ENCODE measurements around the gene SLC12A9.

The SLC12A9 gene

DNA sequence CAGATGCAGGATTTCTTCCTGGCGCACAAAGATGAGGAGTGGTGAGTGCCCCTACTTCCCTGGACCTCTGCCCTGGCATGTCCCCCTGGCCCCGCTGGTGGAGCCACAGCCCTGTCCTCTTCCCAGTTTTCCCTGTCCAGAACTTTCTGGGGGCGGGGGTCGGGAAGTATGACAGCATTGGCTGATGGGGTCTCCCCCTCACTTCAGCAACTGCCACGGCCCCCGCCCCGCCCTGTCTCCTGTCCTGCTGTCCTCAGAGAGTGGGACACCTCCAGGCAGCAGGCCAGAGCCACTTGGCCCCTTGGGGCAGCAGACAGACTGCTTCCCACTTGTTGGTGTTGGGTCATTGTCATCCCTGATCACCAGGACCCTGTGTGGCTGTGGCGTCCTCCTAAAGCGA is 29.7 kb downstream of the SLC12A9 start:
- DNase-seq (ENCODE audit: low spot score), result no peak
- no peak for FAIRE-seq

DNA sequence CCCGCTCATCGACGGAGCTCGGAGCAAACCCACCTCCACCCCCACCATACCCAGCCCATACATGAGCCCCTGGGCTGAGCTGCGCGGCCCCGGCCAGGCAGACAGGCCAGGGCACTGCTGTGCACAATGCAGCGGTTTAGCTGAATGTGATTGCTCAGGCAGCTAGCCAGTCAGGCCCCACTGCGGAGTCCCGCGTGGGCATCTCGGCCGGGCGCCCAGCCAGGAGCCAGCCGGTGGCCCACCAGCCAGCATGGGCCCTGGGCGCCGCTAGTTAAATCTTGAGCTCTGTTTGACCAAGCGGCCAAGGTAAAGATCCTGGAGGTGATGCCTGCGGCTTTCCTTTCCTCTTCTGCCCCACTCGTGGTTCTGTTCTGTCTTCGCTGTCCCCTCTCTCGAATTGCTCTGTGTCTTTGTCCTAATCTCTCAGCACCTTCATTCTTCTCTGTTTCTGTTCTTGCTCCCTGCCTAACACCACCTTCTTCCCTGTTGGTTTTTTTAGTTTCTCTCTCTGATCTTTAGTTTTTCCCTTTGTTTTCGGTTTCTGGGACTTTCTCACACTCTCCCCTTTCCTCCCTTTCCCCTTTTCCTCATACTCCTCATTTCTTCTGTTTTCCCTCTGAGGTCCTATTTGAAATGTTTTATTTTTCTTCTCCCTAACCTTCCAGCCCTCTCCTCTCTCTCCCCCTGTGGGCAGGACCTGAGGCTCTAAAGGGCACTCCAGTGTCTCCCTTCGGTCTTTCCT is 30.4 kb downstream of the SLC12A9 start:
- no peak for FAIRE-seq

DNA sequence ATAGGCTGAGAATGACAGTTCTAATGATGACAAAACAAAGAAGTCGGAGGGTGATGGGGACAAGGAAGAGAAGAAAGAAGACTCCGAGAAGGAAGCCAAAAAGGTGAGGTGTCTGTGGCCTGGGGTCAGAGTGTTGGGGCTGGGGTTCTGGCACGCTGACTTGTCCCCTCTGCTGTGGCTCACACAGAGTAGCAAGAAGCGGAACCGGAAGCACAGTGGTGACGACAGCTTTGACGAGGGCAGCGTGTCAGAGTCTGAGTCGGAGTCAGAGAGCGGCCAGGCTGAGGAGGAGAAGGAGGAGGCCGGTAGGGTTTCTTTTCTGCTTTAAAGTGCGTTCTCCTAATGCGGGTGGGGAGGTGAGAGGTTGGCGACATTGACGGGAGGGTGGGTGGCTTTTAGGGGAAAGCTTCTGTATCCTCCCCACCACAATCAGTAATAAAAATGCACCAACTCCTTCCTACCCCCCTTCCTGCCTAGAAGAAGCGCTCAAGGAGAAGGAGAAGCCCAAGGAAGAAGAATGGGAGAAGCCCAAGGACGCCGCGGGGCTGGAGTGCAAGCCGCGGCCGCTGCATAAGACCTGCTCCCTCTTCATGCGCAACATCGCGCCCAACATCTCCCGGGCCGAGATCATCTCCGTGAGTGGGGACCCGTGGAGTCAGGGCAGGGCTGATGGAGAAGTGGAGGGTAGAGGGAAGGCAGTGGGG is 32.4 kb downstream of the SLC12A9 start:
- DNase-seq (ENCODE audit: low spot score), result no peak
- FAIRE-seq, result no peak

More for the DNA sequence above, 30.4 kb downstream of the SLC12A9 start:
- no peak for DNase-seq (ENCODE audit: low spot score)

DNA sequence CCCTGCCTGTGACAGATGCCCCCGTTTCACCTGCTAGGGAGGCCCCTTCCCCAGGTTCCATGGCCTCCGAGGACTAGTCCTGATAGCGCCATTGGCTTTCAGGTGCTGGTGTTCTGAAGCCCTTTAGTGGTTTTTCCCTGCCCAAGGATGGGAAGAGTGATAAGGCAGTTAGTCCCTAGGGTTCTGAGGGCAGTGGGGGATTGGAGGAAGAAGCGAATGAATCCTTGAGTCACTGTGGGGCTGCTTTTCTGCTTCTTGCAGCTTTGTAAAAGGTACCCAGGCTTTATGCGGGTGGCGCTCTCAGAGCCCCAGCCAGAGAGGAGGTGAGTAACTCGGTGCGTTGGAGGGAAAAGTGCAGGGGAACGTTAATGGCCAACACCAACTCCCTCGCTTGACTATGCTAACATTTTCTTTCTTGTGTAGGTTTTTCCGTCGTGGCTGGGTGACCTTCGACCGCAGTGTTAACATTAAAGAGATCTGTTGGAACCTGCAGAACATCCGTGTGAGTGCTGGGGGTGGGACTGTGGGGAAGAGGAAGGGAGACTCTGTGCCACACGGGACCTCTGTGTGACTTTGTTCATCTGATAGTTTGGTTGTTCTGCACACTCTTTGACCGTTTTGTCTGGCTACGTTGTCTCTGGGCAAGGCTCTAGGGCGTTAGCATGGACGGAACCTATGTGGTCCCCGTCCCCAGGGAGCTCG is 33.1 kb downstream of the SLC12A9 start:
- FAIRE-seq (no peak), DNase-seq (ENCODE audit: low spot score) (no peak)

DNA sequence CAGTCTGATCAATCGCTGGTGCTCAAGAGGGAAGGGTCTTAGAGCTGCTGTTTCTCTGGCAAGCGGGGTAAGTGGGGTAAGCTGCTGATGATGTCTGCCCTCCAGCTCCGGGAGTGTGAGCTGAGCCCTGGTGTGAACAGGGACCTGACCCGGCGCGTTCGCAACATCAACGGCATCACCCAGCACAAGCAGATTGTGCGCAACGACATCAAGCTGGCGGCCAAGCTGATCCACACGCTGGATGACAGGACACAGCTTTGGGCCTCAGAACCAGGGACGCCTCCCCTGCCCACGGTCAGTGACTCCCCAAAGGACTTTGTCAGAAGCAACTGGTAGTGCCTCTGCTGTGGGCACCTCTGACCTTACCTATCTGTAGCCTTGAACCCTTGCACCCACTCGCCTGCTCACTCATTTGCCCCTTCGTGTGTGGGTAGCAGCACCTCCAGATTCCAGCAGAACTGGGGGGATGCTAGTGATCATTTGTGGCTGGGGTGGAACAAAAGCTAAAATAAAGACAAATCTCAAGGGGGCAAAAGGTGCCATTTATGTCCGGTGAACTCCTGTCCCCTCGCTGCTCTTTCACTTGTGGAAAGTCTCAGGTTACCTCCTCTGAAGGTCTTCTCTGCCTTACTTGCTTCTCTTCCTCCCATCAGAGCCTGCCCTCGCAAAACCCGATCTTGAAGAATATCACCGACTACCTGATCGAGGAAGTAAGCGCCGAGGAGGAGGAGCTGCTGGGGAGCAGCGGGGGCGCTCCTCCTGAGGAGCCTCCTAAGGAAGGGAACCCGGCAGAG is 33.8 kb downstream of the SLC12A9 start:
- DNase-seq (ENCODE audit: low spot score), result no peak
- FAIRE-seq, result no peak

DNA sequence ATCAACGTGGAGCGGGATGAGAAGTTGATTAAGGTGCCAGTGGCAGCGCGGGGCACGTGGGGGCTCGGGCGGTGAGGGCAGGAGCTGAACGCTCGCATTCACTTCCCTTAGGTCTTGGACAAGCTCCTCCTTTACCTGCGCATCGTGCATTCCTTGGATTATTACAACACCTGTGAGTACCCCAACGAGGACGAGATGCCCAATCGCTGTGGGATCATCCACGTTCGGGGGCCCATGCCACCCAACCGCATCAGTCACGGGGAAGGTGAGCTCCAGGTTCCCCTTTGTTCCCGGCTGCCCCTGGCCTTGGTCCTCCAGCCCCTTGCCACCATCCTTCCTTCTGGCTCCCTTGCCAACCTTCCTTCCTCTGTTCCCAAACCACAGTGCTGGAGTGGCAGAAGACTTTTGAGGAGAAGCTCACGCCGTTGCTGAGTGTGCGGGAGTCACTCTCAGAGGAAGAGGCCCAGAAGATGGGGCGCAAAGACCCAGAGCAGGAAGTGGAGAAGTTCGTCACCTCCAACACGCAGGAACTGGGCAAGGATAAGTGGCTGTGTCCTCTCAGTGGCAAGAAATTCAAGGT is 34.5 kb downstream of the SLC12A9 start:
- FAIRE-seq, result no peak
- no peak for DNase-seq (ENCODE audit: low spot score)

DNA sequence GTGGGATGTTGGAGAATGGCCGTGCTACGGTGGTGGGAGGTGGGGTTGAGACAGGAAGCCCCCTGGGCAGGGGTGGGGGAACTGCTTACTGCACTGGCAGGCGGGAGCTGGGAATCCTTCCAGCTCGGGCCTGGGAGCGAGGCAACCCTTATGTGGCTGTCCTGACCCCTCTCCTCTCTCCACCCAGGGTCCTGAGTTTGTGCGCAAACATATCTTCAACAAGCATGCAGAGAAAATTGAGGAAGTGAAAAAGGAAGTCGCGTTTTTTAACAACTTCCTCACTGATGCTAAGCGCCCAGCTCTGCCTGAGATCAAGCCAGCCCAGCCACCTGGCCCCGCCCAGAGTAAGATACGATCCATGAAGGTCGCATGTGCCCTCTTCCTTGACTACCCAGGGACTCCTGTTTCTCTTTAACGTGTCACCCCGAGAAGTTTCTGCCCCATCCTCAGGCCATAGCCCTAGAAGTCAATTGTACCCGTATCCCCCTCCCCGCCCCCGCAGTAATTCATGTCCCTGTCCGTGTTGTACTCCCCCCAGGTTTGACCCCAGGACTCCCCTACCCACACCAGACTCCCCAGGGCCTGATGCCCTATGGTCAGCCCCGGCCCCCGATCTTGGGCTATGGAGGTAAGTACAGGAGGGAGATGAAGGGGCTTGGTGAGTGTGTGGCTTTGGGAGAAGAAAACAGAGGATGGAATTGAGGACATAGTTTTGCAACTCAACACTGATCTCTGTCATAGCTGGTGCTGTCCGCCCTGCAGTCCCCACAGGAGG is 35.2 kb downstream of the SLC12A9 start:
- DNase-seq (ENCODE audit: low spot score), result no peak
- FAIRE-seq, result no peak

DNA sequence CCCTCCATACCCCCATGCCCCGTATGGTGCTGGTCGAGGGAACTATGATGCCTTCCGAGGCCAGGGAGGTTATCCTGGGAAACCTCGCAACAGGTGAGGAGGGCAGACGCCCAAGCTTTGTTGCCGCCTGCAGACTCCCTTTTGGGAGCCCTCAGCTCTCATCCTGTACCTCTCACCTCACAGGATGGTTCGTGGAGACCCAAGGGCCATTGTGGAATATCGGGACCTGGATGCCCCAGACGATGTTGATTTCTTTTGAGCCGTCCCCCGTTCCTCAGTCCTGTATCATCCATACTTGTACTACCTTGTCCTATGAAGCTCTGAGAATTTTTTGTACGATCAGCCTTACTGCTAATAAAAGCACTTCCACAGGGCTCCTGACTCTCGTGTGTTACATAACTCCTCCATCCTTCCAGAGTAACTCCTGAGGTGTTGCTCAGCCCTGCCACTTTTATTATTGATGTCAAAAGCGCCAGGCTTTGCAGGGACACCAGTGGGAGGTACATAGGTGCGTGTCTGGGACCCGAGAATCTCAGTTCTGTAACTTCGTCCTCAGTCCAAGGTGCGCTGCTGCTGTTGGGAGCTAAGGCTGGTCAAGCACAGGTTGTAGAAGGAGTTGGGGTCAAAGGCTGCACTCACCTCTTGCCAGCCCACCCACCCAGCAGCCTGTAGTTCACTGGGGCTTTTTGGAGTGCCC is 35.9 kb downstream of the SLC12A9 start:
- FAIRE-seq (no peak), DNase-seq (ENCODE audit: low spot score) (no peak)

DNA sequence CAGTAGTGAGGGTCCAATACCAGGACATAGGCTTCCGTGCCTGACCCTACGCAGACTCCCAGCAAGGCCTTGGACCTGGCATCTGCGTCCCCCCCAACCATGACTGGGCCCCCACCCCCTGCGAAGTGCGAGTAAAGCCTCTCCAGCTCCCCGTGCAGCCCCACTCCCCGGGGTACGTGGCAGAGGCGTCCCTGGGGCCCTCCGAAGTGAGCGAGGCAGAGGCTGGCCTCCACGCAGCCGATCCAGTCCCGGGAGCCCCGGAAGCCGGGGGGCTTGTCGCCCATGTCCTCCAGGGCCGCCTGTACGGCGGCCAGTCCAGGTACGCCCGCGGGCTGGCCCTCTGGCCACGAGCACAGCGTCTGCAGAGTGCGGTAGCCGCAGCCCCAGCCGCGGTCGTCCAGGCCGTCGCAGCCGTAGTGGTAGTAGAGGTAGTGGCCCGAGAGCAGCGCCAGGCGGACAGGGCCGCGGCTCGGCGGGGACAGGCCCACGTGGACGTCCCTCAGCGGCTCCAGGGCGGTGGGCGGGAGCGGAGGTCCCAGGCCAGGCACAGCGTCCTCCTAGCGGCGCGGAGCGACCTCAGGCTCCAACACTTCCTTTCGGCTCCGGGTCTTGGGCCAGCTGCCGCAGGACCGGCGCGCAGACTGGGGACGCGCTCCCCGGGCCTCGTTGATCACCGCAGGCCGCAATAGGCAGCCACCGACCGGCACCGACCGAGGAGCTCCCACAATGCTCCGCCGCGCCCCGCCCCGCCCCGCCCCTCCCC is 36.7 kb downstream of the SLC12A9 start, which contains the start of gene UFSP1:
Gene UFSP1 (minus strand): TSS at position 728 of the 763 bp plus-strand sequence. CDS start 444 bp downstream, at position 284.
- DNase-seq (ENCODE audit: low spot score) (no peak), FAIRE-seq (no peak)

DNA sequence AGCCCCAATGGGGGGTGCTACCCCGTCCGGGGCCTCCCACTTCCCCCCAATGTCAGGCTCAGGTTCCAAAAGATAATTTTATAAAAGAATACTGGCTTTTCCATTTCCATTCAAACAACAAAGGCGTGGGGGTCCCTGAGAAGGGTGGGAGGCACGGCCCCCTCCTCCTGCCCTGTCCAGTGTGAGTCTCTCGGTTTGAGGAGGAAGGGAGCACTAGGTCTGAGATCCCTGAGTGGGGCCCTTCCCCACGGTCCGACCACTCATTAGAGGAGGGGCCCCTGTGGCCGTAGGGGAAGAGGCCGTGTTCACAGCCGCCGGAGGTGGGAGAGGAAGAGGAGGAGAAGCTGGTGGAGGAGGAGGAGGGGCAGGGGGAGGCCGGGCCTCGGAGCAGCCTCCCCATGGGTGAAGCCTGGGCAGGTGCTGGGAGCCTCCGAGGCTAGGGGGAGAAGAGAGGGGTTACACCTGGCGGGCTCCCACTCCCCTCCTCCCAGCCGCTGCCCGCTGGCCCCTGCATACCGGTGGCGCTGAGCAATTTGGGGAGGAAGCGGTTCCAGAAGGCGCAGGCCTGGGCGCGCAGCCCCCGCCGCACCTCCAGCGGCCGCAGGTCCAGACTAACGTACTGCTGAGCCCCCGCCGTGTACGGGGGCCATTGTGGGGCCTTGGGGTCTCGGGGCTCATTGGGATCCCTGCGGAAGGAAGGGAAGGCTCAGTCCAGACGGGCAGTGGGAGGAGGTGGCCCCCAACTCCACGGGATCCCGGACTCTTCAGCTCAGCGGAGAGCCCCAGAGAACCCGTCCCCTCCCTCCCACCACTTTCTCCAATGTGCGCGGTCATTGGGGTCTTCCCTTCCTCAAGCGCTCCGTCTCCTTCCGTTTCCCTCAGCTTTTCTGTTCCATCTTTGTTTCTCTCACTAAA is 38.4 kb downstream of the SLC12A9 start:
- DNase-seq (ENCODE audit: low spot score) (no peak), FAIRE-seq (no peak)

DNA sequence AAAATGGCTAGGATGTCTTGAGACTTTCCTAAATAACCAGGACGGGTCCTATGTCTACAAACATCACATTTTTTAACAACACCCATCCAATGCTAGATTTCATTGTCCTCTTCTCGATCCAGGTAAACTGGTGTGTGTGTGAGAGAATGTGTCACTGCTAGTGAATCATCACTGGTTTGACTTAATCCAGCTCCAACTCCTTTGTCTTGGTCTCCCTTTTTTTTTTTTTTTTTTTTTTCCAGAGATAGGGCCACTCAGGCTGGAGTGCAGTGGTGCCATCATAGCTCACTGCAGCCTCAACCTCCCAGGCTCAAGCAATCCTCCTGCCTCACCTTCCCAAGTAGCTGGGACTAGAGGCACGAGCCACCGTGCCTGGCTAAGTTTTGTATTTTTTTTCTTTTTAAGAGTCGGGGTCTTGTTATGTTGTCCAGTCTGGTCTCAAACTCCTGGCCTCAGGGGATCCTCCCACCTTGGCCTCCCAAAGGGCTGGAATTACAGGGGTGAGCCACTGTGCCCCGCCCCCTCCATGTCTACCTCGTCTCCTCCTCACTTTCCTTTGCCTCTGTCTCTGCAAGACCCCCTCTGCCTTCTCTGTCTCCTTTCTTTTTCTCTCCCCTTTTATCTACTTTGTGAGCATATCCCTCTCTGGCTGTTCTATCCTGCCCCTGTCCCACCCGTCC is 39.2 kb downstream of the SLC12A9 start:
- FAIRE-seq, result peak; percentile 83
- peak; percentile 72 for DNase-seq (ENCODE audit: low spot score)

DNA sequence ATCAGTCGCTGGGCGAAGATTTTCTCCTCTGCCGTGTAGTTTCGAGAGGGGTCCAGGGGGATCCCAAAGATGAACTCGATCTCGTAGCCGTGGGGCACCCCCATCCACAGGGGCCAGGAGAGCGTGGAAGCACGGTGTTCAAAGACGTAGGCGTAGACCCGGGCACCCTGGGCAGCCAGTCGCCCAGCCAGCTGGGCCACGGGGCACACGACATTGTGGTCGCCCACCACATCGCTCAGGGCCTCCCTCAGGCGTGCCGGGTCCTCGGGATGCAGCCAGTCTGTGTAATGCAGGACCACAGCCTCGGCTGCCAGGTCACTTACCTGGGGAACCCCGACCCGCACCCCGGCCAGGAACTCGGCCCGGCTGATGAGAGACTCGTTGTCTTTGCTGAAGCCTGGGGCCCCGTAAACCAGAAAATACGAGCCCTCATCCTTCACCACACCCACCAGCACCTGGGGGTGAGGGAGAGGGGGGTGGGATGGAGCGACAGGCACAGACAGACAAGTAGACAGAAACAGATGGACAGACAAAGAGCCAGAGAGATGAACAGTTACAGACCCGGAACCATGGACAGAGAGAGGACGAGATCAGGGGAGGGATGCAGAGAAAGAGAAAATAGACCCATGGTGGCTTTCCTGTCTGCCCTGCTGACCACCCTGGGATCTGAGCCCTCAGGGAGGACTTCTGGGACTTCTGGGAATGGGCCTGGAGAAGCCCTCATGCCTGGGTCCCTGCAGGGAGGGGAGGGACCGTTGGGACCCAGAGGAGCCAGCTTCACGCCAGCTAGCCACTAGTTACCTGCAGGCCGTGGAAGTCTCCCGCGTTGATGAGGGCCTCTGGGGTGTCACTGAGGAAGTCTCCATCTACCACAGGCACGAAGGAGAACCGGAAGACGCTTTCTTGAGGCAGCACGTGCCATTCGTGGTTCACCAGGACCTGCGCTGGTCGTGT is 40.1 kb downstream of the SLC12A9 start:
- no peak for FAIRE-seq
- no peak for DNase-seq (ENCODE audit: low spot score)

DNA sequence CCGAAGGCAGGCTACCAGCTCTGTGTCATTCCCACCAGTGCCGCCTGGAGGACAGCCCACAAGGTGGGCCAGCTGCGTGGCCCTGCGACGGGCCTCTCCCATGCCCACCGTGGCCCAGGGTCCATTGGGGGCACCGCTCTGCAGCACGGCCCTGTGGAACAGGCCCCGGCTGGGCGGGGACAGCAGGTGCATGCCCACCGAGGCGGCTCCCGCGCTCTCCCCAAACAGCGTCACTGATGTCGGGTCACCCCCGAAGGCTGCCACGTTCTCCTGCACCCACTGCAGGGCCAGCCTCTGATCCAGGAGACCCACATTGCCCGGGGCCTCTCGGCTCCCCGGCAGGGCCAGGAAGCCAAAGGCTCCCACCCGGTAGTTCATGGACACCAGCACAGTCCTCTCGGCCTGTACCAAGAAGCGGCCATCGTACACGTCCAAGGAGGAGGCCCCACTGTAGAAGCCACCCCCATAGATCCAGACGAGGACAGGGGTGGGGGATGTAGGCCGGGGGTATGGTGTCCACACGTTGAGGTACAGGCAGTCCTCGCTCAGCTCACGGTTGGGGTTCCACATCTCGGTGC is 40.9 kb downstream of the SLC12A9 start:
- FAIRE-seq, result no peak
- DNase-seq (ENCODE audit: low spot score), result no peak

DNA sequence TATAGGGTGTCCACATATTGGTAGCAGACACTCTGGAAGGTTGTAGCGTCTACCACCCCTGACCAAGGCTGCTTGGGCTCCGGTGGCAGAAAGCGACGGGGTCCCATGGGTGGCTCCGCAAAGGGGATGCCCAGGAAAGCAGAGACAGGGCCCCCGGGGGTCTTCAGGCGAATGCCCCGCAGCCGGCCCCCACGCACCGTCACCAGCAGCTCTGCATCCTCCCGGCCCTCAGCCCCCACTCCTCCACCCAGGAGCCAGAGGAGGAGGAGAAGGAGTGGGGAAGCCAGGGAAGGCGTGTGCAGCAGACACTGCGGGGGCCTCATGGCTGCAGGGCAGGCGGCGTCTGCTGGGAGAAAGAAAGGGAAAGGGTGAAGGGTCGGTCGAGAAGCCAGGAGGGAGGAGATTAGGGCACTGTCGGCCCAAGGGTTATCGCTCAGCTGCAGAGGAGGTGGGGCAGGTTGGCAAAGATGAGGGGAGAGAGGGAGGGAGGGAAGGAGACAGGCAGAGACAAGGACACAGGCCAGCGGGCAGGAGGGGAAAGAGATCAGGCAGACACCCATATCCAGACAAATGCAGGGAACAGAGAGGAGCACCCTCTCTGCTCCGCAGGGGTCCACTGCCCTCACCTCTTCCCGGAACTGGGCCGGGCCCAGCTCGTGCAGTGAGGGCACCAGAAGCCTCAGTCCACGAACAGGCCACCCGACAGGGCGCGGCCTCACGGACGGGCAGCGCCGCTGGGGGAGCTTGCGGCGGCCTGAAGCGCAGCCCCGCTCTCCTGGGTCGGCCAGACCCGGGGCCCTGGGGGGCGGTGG is 41.6 kb downstream of the SLC12A9 start:
- DNase-seq (ENCODE audit: low spot score) (no peak), FAIRE-seq (no peak)
